ENCODE measurements around the gene GNAZ. TPM values are rescaled to one million over a fixed set of nuclear protein-coding genes. Genes with fewer than 3 reads are reported as not detected.

GNAZ gene
- total RNA-seq, 1 experiment from 2014 or later: 5.0 TPM

- Histone ChIP-seq H3K9ac (ENCODE audit: extremely low read depth, insufficient read length, low read length) (no peak overlapping the region), H3T11ph (ENCODE audit: low read length) (no peak overlapping the region), H2BK20ac (ENCODE audit: low read depth, low read length, poor library complexity, severe bottlenecking) (no peak overlapping the region), H2BK5ac (ENCODE audit: insufficient read length, low read length) (no peak overlapping the region), H2AK5ac (ENCODE audit: insufficient read length, low read length) (no peak overlapping the region), H3K79me2 (ENCODE audit: insufficient read depth, low read length) (no peaks in the 10 kb centered on the region), H3K9me3 (ENCODE audit: control insufficient read depth, low read depth, low read length) (no peaks in the 10 kb centered on the region), H3K27ac (ENCODE audit: insufficient read length, low read depth, low read length) (no peak overlapping the region), H3K27me3 (ENCODE audit: insufficient read depth, low read length) (no peaks in the 10 kb centered on the region), H2BK12ac (ENCODE audit: insufficient read length, low read depth, low read length) (no peak overlapping the region), H3K18ac (ENCODE audit: insufficient read length, low read depth, low read length) (no peak overlapping the region), H2BK120ac (ENCODE audit: low read depth, low read length, poor library complexity, severe bottlenecking) (no peak overlapping the region), H3K4ac (ENCODE audit: low read depth, low read length) (no peak overlapping the region), H3K56ac (ENCODE audit: insufficient read length, low read depth, low read length) (no peak overlapping the region), H3K4me1 (ENCODE audit: insufficient read depth, low read length) (no peaks in the 10 kb centered on the region), H4K91ac (ENCODE audit: insufficient read length, low read depth, low read length) (no peak overlapping the region), H4K8ac (replicated peaks; ENCODE audit: insufficient read length, low read depth, low read length) (no peak overlapping the region), H3K23me2 (ENCODE audit: insufficient read length, low read depth, low read length, poor library complexity, severe bottlenecking) (no peaks in the 10 kb centered on the region), H3K14ac (ENCODE audit: insufficient read depth, low read length) (no peak overlapping the region), H3K23ac (ENCODE audit: insufficient read length, low read depth, low read length) (no peak overlapping the region), H2BK15ac (ENCODE audit: low read depth, low read length) (no peak overlapping the region), H3K79me1 (ENCODE audit: insufficient read depth, low read depth, low read length, poor library complexity, severe bottlenecking) (no peaks in the 10 kb centered on the region), H3K4me2 (ENCODE audit: insufficient read depth, insufficient read length, low read length) (no peak overlapping the region), H4K5ac (ENCODE audit: insufficient read length, low read depth, low read length) (no peak overlapping the region), H2AFZ (ENCODE audit: low read length) (no peak overlapping the region), H4K20me1 (ENCODE audit: control insufficient read depth, insufficient read depth, insufficient read length) (no peaks in the 10 kb centered on the region)
- no peak for TF ChIP-seq CTCF (conservative IDR thresholded peaks at IDR 0.05)
- H3K4me1 Mint-ChIP-seq: peaks cover 6 to 19% of the 10 kb centered on the region in 2 experiments
- H3K27me3 Mint-ChIP-seq (ENCODE audit: low read depth): peaks cover 86% of the 10 kb centered on the region
- no CpG with 5 or more reads among the region's 8 CpGs for WGBS (ENCODE audit: extremely low coverage, insufficient read length, low lambda C conversion rate)
- H3K9me3 Mint-ChIP-seq: peaks cover 14 to 21% of the 10 kb centered on the region in 2 experiments
- peak overlapping the region in 1 of 3 experiments; percentile 27; a peak in 1 of 7 replicates for H3K27ac Mint-ChIP-seq
- no peak overlapping the region for H3K4me3 Mint-ChIP-seq
- peak; percentile 12 for DNase-seq
- peaks cover 0 to 14% (median 0%) of the 10 kb centered on the region in 3 experiments; a peak in 2 of 7 replicates for H3K36me3 Mint-ChIP-seq (ENCODE audit: insufficient read depth in 1 of 3, low read depth in 3 of 3)
These were observed 16.3 kb upstream of the GNAZ start for GRCh38 chr22:23053912-23054530.
